ENCODE data around the gene FNDC3B. TPM values are rescaled to one million over a fixed set of nuclear protein-coding genes. Genes with fewer than 3 reads are reported as not detected.

The FNDC3B gene
- total RNA-seq, 1 donor from 2014 or later, result 9.3 TPM

DNA sequence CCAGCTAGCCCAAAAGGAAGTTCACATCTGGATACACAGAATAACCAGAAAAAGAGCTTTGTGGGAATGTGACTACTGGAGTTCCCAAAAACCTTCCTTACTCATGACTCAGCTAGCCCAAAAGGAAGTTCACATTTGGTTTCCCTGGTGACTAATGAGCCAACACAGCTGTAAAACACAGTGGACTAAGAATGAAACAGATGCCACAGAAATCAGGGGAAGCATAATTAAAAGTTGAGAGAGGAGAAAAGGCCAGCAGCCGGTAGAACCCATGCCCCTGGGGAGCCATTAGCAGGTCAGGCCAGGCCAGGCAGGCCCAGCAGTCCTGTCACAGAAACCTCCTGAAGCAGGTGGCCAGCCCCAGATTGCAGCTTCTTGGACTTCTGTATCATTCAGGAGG, 278.6 kb downstream of the FNDC3B start:
- CTCF ChIA-PET, result interaction anchor here (2.9 kb wide), 1 partner anchor 14 kb away, joined by 13 read pairs; no protein-coding TSS in a partner anchor
- ATAC-seq (ENCODE audit: low read depth), result no peak

DNA sequence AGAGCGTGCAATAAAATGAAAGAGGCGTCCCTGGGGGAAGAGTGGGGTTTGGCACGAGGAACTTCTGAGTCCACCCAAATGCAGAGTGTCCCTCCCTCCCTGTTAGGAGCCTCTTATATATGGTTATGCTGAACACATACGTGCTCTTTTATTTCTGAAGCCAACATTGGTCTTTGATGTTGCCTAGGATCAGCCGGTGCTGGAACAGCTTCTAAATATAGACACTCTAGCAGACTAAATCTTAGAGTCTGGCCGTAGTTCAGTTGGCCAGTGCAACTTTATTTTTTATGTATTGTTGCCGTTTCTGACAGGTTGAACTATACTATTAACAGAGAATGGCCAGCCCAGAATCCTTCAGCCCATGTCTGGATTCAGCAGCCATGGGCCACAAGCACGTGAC, 280.2 kb downstream of the FNDC3B start:
- CTCF ChIA-PET, result interaction anchor here (2.9 kb wide), 1 partner anchor 13 kb away, joined by 13 read pairs; no protein-coding TSS in a partner anchor
- Mint-ChIP-seq H3K9me3 (no peaks in the 10 kb centered on the region), H3K4me3 (no peak overlapping the region), H3K27me3 (no peaks in the 10 kb centered on the region), H3K36me3 (ENCODE audit: low read depth) (peaks cover 3% of the 10 kb centered on the region), H3K27ac (no peak overlapping the region), H3K4me1 (no peaks in the 10 kb centered on the region)
- DNase-seq (no peak), ATAC-seq (ENCODE audit: low read depth) (no peak)
- TF ChIP-seq, protein P1, sequence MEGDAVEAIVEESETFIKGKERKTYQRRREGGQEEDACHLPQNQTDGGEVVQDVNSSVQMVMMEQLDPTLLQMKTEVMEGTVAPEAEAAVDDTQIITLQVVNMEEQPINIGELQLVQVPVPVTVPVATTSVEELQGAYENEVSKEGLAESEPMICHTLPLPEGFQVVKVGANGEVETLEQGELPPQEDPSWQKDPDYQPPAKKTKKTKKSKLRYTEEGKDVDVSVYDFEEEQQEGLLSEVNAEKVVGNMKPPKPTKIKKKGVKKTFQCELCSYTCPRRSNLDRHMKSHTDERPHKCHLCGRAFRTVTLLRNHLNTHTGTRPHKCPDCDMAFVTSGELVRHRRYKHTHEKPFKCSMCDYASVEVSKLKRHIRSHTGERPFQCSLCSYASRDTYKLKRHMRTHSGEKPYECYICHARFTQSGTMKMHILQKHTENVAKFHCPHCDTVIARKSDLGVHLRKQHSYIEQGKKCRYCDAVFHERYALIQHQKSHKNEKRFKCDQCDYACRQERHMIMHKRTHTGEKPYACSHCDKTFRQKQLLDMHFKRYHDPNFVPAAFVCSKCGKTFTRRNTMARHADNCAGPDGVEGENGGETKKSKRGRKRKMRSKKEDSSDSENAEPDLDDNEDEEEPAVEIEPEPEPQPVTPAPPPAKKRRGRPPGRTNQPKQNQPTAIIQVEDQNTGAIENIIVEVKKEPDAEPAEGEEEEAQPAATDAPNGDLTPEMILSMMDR (IDR thresholded peaks at IDR 0.05), result no peak
- intact Hi-C loops (cut with micrococcal nuclease), result no loop called here
- POLR2A ChIA-PET, result no interaction called here

More for the DNA sequence above, 278.6 kb downstream of the FNDC3B start:
- TF ChIP-seq, protein P1 (IDR thresholded peaks at IDR 0.05), result no peak
- intact Hi-C loops (cut with micrococcal nuclease), result no loop called here
- Mint-ChIP-seq H3K4me3 (no peak overlapping the region), H3K27me3 (no peaks in the 10 kb centered on the region), H3K36me3 (ENCODE audit: low read depth) (peaks cover 3% of the 10 kb centered on the region), H3K9me3 (no peaks in the 10 kb centered on the region), H3K27ac (no peak overlapping the region), H3K4me1 (no peaks in the 10 kb centered on the region)
- POLR2A ChIA-PET, result no interaction called here
- DNase-seq, result no peak

DNA sequence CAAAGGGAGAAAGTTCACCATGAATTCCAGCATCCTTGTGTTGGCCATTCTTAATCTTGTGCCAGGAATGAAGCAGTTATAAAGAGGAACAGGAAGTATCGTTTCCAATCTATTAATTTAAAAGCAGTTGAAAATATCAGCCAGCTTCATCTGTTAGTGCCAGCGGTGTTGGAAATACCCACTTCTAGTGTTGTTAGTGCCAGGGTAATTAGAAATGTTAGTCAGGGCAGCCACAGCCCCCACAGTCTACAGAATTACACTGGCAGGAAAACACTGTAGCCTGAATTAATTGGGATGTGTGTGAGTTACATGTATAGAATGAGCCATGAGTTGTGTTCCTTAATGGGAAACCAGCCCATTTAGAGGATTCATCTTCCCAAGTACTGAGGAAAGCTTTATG, 281.1 kb downstream of the FNDC3B start:
- intact Hi-C loops (cut with micrococcal nuclease), result no loop called here
- no peak for DNase-seq
- Mint-ChIP-seq H3K36me3 (ENCODE audit: low read depth) (peaks cover 3% of the 10 kb centered on the region), H3K9me3 (no peaks in the 10 kb centered on the region), H3K27ac (no peak overlapping the region), H3K4me1 (no peaks in the 10 kb centered on the region), H3K4me3 (no peak overlapping the region), H3K27me3 (no peaks in the 10 kb centered on the region)
- ATAC-seq (ENCODE audit: low read depth), result no peak
- CTCF ChIA-PET, result interaction anchor here (0.6 to 2.9 kb wide), 2 partner anchors 12 to 20 kb away, joined by 3 to 13 read pairs; no protein-coding TSS in a partner anchor
- POLR2A ChIA-PET, result no interaction called here
- TF ChIP-seq, protein P1 (IDR thresholded peaks at IDR 0.05), result no peak

DNA sequence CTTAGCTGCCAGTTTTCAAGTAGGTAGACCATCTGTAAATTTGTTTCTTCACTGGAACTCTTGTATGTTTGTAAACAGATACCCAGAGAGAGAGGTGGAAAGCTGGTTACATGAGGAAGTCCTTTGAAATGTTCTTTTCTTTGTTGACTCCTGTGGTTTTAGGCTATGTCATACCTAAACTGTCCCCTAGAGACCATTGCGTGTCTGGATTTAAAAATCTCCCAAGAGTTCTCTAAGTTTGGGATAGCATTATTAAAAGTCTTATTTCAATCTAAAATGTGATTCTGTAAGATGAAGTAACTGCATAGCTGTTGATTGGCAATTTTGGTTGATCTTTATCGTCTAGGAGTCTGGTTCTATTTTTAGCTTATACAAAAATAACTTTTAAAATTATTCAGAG, 281.7 kb downstream of the FNDC3B start:
- intact Hi-C loops (cut with micrococcal nuclease), result no loop called here
- DNase-seq (no peak), ATAC-seq (ENCODE audit: low read depth) (no peak)
- H3K27me3 Mint-ChIP-seq, result no peaks in the 10 kb centered on the region
- H3K4me3 Mint-ChIP-seq, result no peak overlapping the region
- no peak overlapping the region for H3K27ac Mint-ChIP-seq
- TF ChIP-seq, protein P1 (IDR thresholded peaks at IDR 0.05), result no peak
- peaks cover 3% of the 10 kb centered on the region for H3K36me3 Mint-ChIP-seq (ENCODE audit: low read depth)
- ChIA-PET CTCF (interaction anchor here (0.6 kb wide), 1 partner anchor 19 kb away, joined by 3 read pairs; no protein-coding TSS in a partner anchor), POLR2A (no interaction called here)
- no peaks in the 10 kb centered on the region for H3K4me1 Mint-ChIP-seq
- H3K9me3 Mint-ChIP-seq, result no peaks in the 10 kb centered on the region

DNA sequence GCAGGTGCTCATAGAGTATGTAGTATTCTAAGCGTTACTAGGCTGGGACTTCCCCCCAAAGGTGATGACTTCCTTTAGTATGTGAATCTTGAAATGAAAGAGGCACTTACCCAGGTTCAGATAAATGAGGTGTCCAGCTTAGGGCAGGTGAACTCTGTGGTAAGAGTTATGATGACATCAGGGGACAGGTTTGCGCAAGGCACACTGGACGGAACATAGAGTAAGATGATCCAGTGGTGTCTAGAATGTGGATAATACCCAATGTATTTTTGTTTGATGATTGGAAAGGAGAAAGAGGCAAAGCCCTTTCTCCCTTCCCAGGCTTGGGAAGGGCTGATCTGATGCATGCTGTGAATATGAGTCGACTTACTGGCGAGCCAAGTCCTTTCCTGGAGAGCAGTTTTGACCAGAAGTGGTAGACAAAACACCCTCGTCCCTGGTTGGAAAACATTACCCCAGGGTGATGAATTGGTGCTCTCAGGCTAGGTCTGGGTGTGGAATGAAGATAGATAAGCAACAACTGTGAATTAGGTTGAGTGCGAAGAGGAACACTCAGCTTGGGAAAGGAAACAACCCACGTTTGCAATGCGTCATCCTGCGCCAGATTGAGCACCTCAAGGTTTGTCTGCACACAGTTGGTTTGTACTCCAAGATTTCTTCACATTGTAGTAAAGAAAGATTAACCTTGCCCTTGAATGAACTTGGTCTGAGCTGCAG, 284.7 kb downstream of the FNDC3B start:
- no peak overlapping the region for H3K4me3 Mint-ChIP-seq
- H3K27ac Mint-ChIP-seq, result no peak overlapping the region
- peaks cover 1% of the 10 kb centered on the region for H3K36me3 Mint-ChIP-seq (ENCODE audit: low read depth)
- H3K27me3 Mint-ChIP-seq, result no peaks in the 10 kb centered on the region
- intact Hi-C loops (cut with micrococcal nuclease), result no loop called here
- DNase-seq, result no peak
- ATAC-seq (ENCODE audit: low read depth), result no peak
- ChIA-PET POLR2A (no interaction called here), CTCF (interaction anchor here (1.2 kb wide), 1 partner anchor 15 kb away, joined by 3 read pairs; no protein-coding TSS in a partner anchor)
- TF ChIP-seq, protein P1 (IDR thresholded peaks at IDR 0.05), result no peak
- H3K4me1 Mint-ChIP-seq, result no peaks in the 10 kb centered on the region
- no peaks in the 10 kb centered on the region for H3K9me3 Mint-ChIP-seq
